Ishikawa (cell line): ENCODE measurements around the gene GAB1.

Source experiments
- CEBPB ChIP-seq: IDR thresholded peaks from 2 replicates; pipeline ENCODE4 v1.6.1; 2012
- CREB1 ChIP-seq: IDR thresholded peaks from 2 replicates; pipeline ENCODE4 v1.6.1; 2012; ENCODE audit warnings: low read depth
- EGR1 ChIP-seq: IDR thresholded peaks from 2 replicates; pipeline ENCODE4 v1.6.1; 2012
- EP300 ChIP-seq: IDR thresholded peaks from 2 replicates; pipeline ENCODE4 v1.6.1; 2012; ENCODE audit warnings: borderline replicate concordance
- FOXM1 ChIP-seq: IDR thresholded peaks from 2 replicates; pipeline ENCODE4 v1.6.1; 2012; ENCODE audit warnings: low read depth, borderline replicate concordance
- MAX ChIP-seq: IDR thresholded peaks from 2 replicates; pipeline ENCODE4 v1.6.1; 2012
- NFIC ChIP-seq: IDR thresholded peaks from 2 replicates; pipeline ENCODE4 v1.6.1; 2012
- RAD21 ChIP-seq: IDR thresholded peaks from 2 replicates; pipeline ENCODE4 v1.6.1; 2012; ENCODE audit warnings: low read depth
- REST ChIP-seq: IDR thresholded peaks from 2 replicates; pipeline ENCODE4 v1.6.1; 2012; ENCODE audit warnings: low read depth, mild to moderate bottlenecking
- TAF1 ChIP-seq: IDR thresholded peaks from 2 replicates; pipeline ENCODE4 v1.6.1; 2012; ENCODE audit warnings: low read depth, mild to moderate bottlenecking
- TCF12 ChIP-seq: IDR thresholded peaks from 2 replicates; pipeline ENCODE4 v1.6.1; 2012; ENCODE audit warnings: low read depth
- TEAD4 ChIP-seq: IDR thresholded peaks from 2 replicates; pipeline ENCODE4 v1.6.1; 2012
- USF1 ChIP-seq: IDR thresholded peaks from 2 replicates; pipeline ENCODE4 v1.6.1; 2012
- YY1 ChIP-seq: IDR thresholded peaks from 2 replicates; pipeline ENCODE4 v1.6.1; 2012; ENCODE audit warnings: low read depth
- ZBTB7A ChIP-seq: IDR thresholded peaks from 2 replicates; pipeline ENCODE4 v1.6.1; 2012; ENCODE audit warnings: low read depth

The GAB1 gene

GRCh38 chr4:143338313-143338712 is 1.6 kb downstream of the GAB1 start:
- TF ChIP-seq YY1 (no peak), ZBTB7A (no peak), CREB1 (no peak), REST (no peak), TCF12 (no peak), TEAD4 (no peak), USF1 (no peak), CEBPB (no peak)

GRCh38 chr4:143339497-143339896 is 2.8 kb downstream of the GAB1 start:
- no peak for TF ChIP-seq EGR1

GRCh38 chr4:143341186-143341755 is 4.6 kb downstream of the GAB1 start:
- TF ChIP-seq NFIC (no peak), ZBTB7A (no peak), MAX (no peak), EGR1 (no peak), REST (no peak), YY1 (no peak), RAD21 (no peak), TCF12 (no peak), TAF1 (no peak), TEAD4 (no peak), FOXM1 (no peak), CEBPB (no peak), USF1 (no peak)

- TF ChIP-seq RAD21 (no peak), USF1 (no peak), TCF12 (no peak), FOXM1 (no peak), CEBPB (no peak), EGR1 (no peak), TEAD4 (no peak), MAX (no peak), REST (no peak), EP300 (no peak), TAF1 (no peak), ZBTB7A (no peak), CREB1 (no peak), NFIC (no peak), YY1 (no peak)
Measured at GRCh38 chr4:143343276-143343831, 6.7 kb downstream of the GAB1 start.
